Mesenchymal stem cell (in vitro differentiated cells and primary cell): Measurements from ENCODE around the gene POU6F2.

ENCODE experiments used
- DNase-seq: peaks from one replicate; pipeline ENCODE4 v3.0.0-alpha.2; 2013
- H2AFZ ChIP-seq: one replicate; pipeline ENCODE4 v1.6.1; 2013; ENCODE audit warnings: low read depth, mild to moderate bottlenecking, control low read depth, inconsistent platforms, low read length, moderate library complexity
- H2AK5ac ChIP-seq: 2 replicates; pipeline ENCODE4 v1.6.1; 2013; ENCODE audit warnings: low read length, moderate library complexity, mild to moderate bottlenecking, inconsistent platforms; ENCODE audit not compliant: severe bottlenecking
- H2BK120ac ChIP-seq: one replicate; pipeline ENCODE4 v1.6.1; 2013; ENCODE audit warnings: low read depth, mild to moderate bottlenecking, inconsistent platforms, low read length, moderate library complexity
- H2BK12ac ChIP-seq, 2 experiments: one replicate each; pipeline ENCODE4 v1.6.1; 2013; ENCODE audit warnings: inconsistent platforms in 2 of 2, low read length in 2 of 2, mild to moderate bottlenecking in 2 of 2, moderate library complexity in 2 of 2, control low read depth in 1 of 2
- H2BK15ac ChIP-seq: one replicate; pipeline ENCODE4 v1.6.1; 2013; ENCODE audit warnings: mild to moderate bottlenecking, low read depth, inconsistent platforms; ENCODE audit not compliant: poor library complexity, severe bottlenecking
- H2BK5ac ChIP-seq: 2 replicates; pipeline ENCODE4 v1.6.1; 2013; ENCODE audit warnings: low read depth, mild to moderate bottlenecking, low read length, control low read depth, inconsistent platforms; ENCODE audit not compliant: poor library complexity, severe bottlenecking
- H3K14ac ChIP-seq, 2 experiments: one replicate each; pipeline ENCODE4 v1.6.1; 2013; ENCODE audit warnings: inconsistent platforms in 2 of 2, low read length in 2 of 2, control low read depth in 1 of 2, mild to moderate bottlenecking in 1 of 2, moderate library complexity in 1 of 2
- H3K18ac ChIP-seq, 2 experiments: one replicate each; pipeline ENCODE4 v1.6.1; 2013; ENCODE audit warnings: inconsistent platforms in 2 of 2, low read length in 2 of 2, control low read depth in 1 of 2, low read depth in 1 of 2, mild to moderate bottlenecking in 1 of 2
- H3K23ac ChIP-seq, 2 experiments: one replicate each; pipeline ENCODE4 v1.6.1; 2013; ENCODE audit warnings: inconsistent platforms in 2 of 2, low read length in 2 of 2, mild to moderate bottlenecking in 2 of 2, moderate library complexity in 2 of 2, control low read depth in 1 of 2
- H3K27ac ChIP-seq: 2 replicates; pipeline ENCODE4 v1.5.1; 2013; ENCODE audit warnings: mild to moderate bottlenecking, moderate library complexity, low read length, control low read depth, inconsistent platforms; ENCODE audit not compliant: poor library complexity, severe bottlenecking
- H3K27me3 ChIP-seq, 2 experiments: 2 replicates each; pipeline versions ENCODE4 v1.6.1 to v1.7.0; 2013; ENCODE audit warnings: low read length in 2 of 2, mild to moderate bottlenecking in 2 of 2, moderate library complexity in 2 of 2, control low read depth in 1 of 2, inconsistent platforms in 1 of 2; ENCODE audit not compliant: control insufficient read depth in 1 of 2, insufficient read depth in 1 of 2
- H3K36me3 ChIP-seq, 2 experiments: 2 replicates each; pipeline versions ENCODE4 v1.6.1 to v1.7.0; 2013; ENCODE audit warnings: low read length in 2 of 2, control low read depth in 1 of 2, inconsistent platforms in 1 of 2, low read depth in 1 of 2, mild to moderate bottlenecking in 1 of 2; ENCODE audit not compliant: insufficient read depth in 2 of 2, control insufficient read depth in 1 of 2
- H3K4ac ChIP-seq, 2 experiments: one replicate each; pipeline ENCODE4 v1.6.1; 2013; ENCODE audit warnings: inconsistent platforms in 2 of 2, low read length in 2 of 2, mild to moderate bottlenecking in 2 of 2, moderate library complexity in 2 of 2, control low read depth in 1 of 2, low read depth in 1 of 2
- H3K4me1 ChIP-seq: 2 replicates; pipeline ENCODE4 v1.6.1; 2013; ENCODE audit warnings: low read depth, low read length, control low read depth; ENCODE audit not compliant: control insufficient read depth, insufficient read depth
- H3K4me2 ChIP-seq: 2 replicates; pipeline ENCODE4 v1.6.1; 2013; ENCODE audit warnings: low read length, mild to moderate bottlenecking, inconsistent platforms; ENCODE audit not compliant: poor library complexity, severe bottlenecking
- H3K4me3 ChIP-seq, 2 experiments: 2 replicates each; pipeline versions ENCODE4 v1.5.1 to v1.7.0; 2013; ENCODE audit warnings: low read length in 2 of 2, mild to moderate bottlenecking in 2 of 2, control low read depth in 1 of 2, low read depth in 1 of 2; ENCODE audit not compliant: insufficient read depth in 1 of 2
- H3K79me1 ChIP-seq: replicated peaks from 2 replicates; pipeline ENCODE4 v1.6.1; 2013; ENCODE audit warnings: mild to moderate bottlenecking, control low read depth, low read length, inconsistent platforms; ENCODE audit not compliant: poor library complexity, severe bottlenecking
- H3K9ac ChIP-seq: 2 replicates; pipeline ENCODE4 v1.7.0; 2013; ENCODE audit warnings: mild to moderate bottlenecking, low read length, moderate library complexity
- H3K9me3 ChIP-seq: 2 replicates; pipeline ENCODE4 v1.7.0; 2013; ENCODE audit warnings: mild to moderate bottlenecking, low read length; ENCODE audit not compliant: control insufficient read depth
- H4K8ac ChIP-seq: one replicate; pipeline ENCODE4 v1.6.1; 2013; ENCODE audit warnings: inconsistent platforms, mild to moderate bottlenecking, low read length, moderate library complexity
- H4K91ac ChIP-seq: one replicate; pipeline ENCODE4 v1.6.1; 2013; ENCODE audit warnings: mild to moderate bottlenecking, low read length, inconsistent platforms
- WGBS: methylation state at CpG from one replicate; pipeline ENCODE4 v1.1.7; 2013; ENCODE audit warnings: mixed read lengths; 5-methylcytosine and 5-hydroxymethylcytosine counted together

The POU6F2 gene

DNA sequence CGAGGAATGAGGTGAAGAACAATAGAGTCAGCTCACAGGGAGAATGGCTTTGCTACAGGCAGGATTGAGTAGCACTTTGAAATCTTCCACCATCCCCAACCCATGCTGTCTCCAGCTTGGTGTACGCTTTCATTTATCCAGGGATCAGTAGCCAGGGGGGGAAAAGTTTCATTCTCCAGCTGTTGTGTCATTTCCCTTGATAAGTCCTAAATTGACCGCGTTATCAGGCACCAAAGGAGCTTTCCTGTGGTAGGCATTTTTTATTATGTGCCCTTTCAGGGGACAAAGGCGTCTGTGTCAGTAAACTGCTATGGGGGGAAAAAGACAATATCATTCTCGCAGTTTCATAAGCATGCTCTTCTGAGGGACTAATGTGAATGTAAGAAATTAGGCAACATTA, 481.9 kb downstream of the POU6F2 start:
- H3K36me3 ChIP-seq: no peaks in the 10 kb centered on the region
- H3K9me3 ChIP-seq: no peaks in the 10 kb centered on the region
- no peak overlapping the region for H4K91ac ChIP-seq
- 95% methylated on average over 6 of the region's 6 CpGs for WGBS
- no peak overlapping the region for H2BK120ac ChIP-seq
- H3K4me1 ChIP-seq: peaks cover 8% of the 10 kb centered on the region
- H3K27me3 ChIP-seq: peaks cover 0 to 22% of the 10 kb centered on the region in 2 experiments
- no peak overlapping the region for H2AK5ac ChIP-seq
- no peak overlapping the region for H3K14ac ChIP-seq
- no peak overlapping the region for H3K4me3 ChIP-seq
- no peak overlapping the region for H2AFZ ChIP-seq
- no peak overlapping the region for H2BK12ac ChIP-seq
- no peak overlapping the region for H3K9ac ChIP-seq
- H3K23ac ChIP-seq: no peak overlapping the region
- no peak overlapping the region for H3K4ac ChIP-seq
- no peak overlapping the region for H3K4me2 ChIP-seq
- no peak overlapping the region for H2BK5ac ChIP-seq
- no peak overlapping the region for H3K18ac ChIP-seq
- H3K79me1 ChIP-seq: no peaks in the 10 kb centered on the region
- H4K8ac ChIP-seq: no peak overlapping the region
- H2BK15ac ChIP-seq: no peak overlapping the region
- no peak overlapping the region for H3K27ac ChIP-seq
- DNase-seq: no peak

- Histone ChIP-seq H3K9ac (no peak overlapping the region), H3K4me3 (no peak overlapping the region), H3K27me3 (peaks cover 1 to 22% of the 10 kb centered on the region in 2 experiments), H2BK15ac (no peak overlapping the region), H2BK120ac (no peak overlapping the region), H2AK5ac (no peak overlapping the region), H3K36me3 (no peaks in the 10 kb centered on the region), H3K23ac (no peak overlapping the region), H3K79me1 (no peaks in the 10 kb centered on the region), H3K14ac (no peak overlapping the region), H3K4me1 (peaks cover 8% of the 10 kb centered on the region), H3K18ac (no peak overlapping the region), H4K91ac (no peak overlapping the region), H2BK5ac (no peak overlapping the region), H3K9me3 (no peaks in the 10 kb centered on the region), H4K8ac (no peak overlapping the region), H2BK12ac (no peak overlapping the region), H3K27ac (no peak overlapping the region), H3K4me2 (no peak overlapping the region), H2AFZ (no peak overlapping the region), H3K4ac (no peak overlapping the region)
- 97% methylated on average over 17 of the region's 20 CpGs for WGBS
- DNase-seq: no peak
Observed at GRCh38 chr7:39460486-39460885, 482.8 kb downstream of the POU6F2 start.

- no peak overlapping the region for H3K23ac ChIP-seq
- peak; percentile 77 for DNase-seq
- no peak overlapping the region for H2AK5ac ChIP-seq
- no peak overlapping the region for H3K27ac ChIP-seq
- H3K4me3 ChIP-seq: no peak overlapping the region
- no peak overlapping the region for H3K14ac ChIP-seq
- peaks cover 8% of the 10 kb centered on the region for H3K4me1 ChIP-seq
- H3K79me1 ChIP-seq: no peaks in the 10 kb centered on the region
- H4K91ac ChIP-seq: no peak overlapping the region
- no peaks in the 10 kb centered on the region for H3K36me3 ChIP-seq
- H2AFZ ChIP-seq: no peak overlapping the region
- H2BK120ac ChIP-seq: no peak overlapping the region
- no peaks in the 10 kb centered on the region for H3K9me3 ChIP-seq
- peaks cover 3 to 20% of the 10 kb centered on the region in 2 experiments for H3K27me3 ChIP-seq
- H3K4me2 ChIP-seq: no peak overlapping the region
- no peak overlapping the region for H4K8ac ChIP-seq
- no peak overlapping the region for H2BK5ac ChIP-seq
- H3K9ac ChIP-seq: no peak overlapping the region
- H3K18ac ChIP-seq: no peak overlapping the region
- H2BK15ac ChIP-seq: no peak overlapping the region
- no peak overlapping the region for H3K4ac ChIP-seq
- 20% methylated on average over 3 of the region's 4 CpGs for WGBS
- H2BK12ac ChIP-seq: no peak overlapping the region
Observed at GRCh38 chr7:39461263-39461820, 483.6 kb downstream of the POU6F2 start.

GRCh38 chr7:39463252-39463651, 485.5 kb downstream of the POU6F2 start:
- 97% methylated on average over 2 of the region's 3 CpGs for WGBS

More at GRCh38 chr7:39463252-39463651, 485.5 kb downstream of the POU6F2 start:
- Histone ChIP-seq H2AFZ (no peak overlapping the region), H3K36me3 (no peaks in the 10 kb centered on the region), H3K27ac (no peak overlapping the region), H4K8ac (no peak overlapping the region), H2BK120ac (no peak overlapping the region), H2BK5ac (no peak overlapping the region), H3K18ac (no peak overlapping the region), H3K14ac (no peak overlapping the region), H3K4me2 (no peak overlapping the region), H3K4me1 (peaks cover 8% of the 10 kb centered on the region), H3K4ac (no peak overlapping the region), H4K91ac (no peak overlapping the region), H3K9ac (no peak overlapping the region), H2BK12ac (no peak overlapping the region), H3K79me1 (no peaks in the 10 kb centered on the region), H3K23ac (no peak overlapping the region), H3K27me3 (peaks cover 3 to 12% of the 10 kb centered on the region in 2 experiments), H3K4me3 (no peak overlapping the region), H3K9me3 (no peaks in the 10 kb centered on the region), H2BK15ac (no peak overlapping the region), H2AK5ac (no peak overlapping the region)
- DNase-seq: no peak
